ENCODE data around the gene FAM219A.

DNA sequence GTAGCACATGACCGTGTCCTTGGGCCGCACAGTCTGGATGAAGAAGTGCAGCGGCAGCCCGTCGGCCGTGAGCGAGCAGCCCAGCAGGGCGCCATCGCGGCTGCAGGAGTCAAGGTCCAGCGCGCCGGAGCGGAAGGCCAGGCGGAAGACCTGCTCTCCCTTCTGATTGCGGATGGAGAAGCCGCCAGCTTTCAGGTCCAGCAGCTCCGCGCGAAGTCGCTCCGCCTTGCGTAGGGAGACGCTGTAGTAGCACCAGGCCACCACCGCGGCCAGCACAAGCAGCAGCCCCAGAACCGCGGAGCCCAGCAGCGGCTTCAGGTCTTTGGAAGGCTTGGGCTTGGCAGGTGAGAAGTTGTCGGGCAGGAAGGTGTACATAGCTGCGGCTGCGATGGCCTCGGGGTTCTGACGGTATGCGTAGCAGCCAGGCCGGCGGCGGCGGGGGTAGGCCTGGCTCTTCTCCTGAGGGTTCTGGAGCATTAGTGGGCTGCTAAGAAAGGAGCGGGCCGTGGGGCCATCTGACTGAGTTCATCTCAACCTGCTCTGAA lies 85.8 kb downstream of the FAM219A start:
- TF ChIP-seq, protein P1, sequence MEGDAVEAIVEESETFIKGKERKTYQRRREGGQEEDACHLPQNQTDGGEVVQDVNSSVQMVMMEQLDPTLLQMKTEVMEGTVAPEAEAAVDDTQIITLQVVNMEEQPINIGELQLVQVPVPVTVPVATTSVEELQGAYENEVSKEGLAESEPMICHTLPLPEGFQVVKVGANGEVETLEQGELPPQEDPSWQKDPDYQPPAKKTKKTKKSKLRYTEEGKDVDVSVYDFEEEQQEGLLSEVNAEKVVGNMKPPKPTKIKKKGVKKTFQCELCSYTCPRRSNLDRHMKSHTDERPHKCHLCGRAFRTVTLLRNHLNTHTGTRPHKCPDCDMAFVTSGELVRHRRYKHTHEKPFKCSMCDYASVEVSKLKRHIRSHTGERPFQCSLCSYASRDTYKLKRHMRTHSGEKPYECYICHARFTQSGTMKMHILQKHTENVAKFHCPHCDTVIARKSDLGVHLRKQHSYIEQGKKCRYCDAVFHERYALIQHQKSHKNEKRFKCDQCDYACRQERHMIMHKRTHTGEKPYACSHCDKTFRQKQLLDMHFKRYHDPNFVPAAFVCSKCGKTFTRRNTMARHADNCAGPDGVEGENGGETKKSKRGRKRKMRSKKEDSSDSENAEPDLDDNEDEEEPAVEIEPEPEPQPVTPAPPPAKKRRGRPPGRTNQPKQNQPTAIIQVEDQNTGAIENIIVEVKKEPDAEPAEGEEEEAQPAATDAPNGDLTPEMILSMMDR (IDR thresholded peaks at IDR 0.05): no peak
- TF ChIP-seq POLR2A (IDR thresholded peaks at IDR 0.05; ENCODE audit: low read depth) (no peak), POLR2AphosphoS5 (IDR thresholded peaks at IDR 0.05) (no peak), EP300 (IDR thresholded peaks at IDR 0.05) (no peak)

Data from esophagus muscularis mucosa (tissue), 4 donors.